Activated CD4-positive, CD25-positive, alpha-beta regulatory T cell treated with anti-CD3 and anti-CD28 coated beads, Interleukin-2, amount 50 U/mL, for 72 hours (primary cell): ENCODE measurements around the gene DPEP3.

Experiments
- DNase-seq: peaks from one replicate; pipeline ENCODE4 v3.0.0; 2021

The DPEP3 gene

GRCh38 chr16:67928561-67929364 lies 51.5 kb downstream of the DPEP3 start:
- DNase-seq, result peak; percentile 73

- no peak for DNase-seq
Measured at GRCh38 chr16:67928147-67928546, 52.2 kb downstream of the DPEP3 start.

GRCh38 chr16:67927131-67927941 lies 53.0 kb downstream of the DPEP3 start:
- DNase-seq, result no peak

GRCh38 chr16:67926181-67926750 lies 54.0 kb downstream of the DPEP3 start:
- no peak for DNase-seq
